ENCODE results near the gene GREB1L. TPM values are rescaled to one million over a fixed set of nuclear protein-coding genes. Genes with fewer than 3 reads are reported as not detected.

Gene GREB1L
- total and polyA plus RNA-seq, 2 experiments from 2014 or later = 1.9 to 3.0 TPM

GRCh38 chr18:21391074-21391673 is 149.1 kb downstream of the GREB1L start:
- Histone ChIP-seq H3K9me2 (ENCODE audit: insufficient read depth) (no peaks in the 10 kb centered on the region), H3K4me3 (no peak overlapping the region), H3K27ac (peak overlapping the region; percentile 51), H3K4me1 (ENCODE audit: insufficient read depth) (peaks cover 18% of the 10 kb centered on the region), H3K79me2 (ENCODE audit: insufficient read depth) (no peaks in the 10 kb centered on the region), H3K27me3 (replicated peaks; ENCODE audit: insufficient read depth) (no peaks in the 10 kb centered on the region), H4K20me1 (ENCODE audit: insufficient read depth) (no peaks in the 10 kb centered on the region), H3K9me3 (ENCODE audit: low read depth) (no peaks in the 10 kb centered on the region), H2AFZ (no peak overlapping the region), H3K4me2 (ENCODE audit: unreplicated experiment) (peak overlapping the region; percentile 49), H3F3A (ENCODE audit: insufficient read depth) (peaks cover 26% of the 10 kb centered on the region), H3K36me3 (ENCODE audit: low read depth) (no peaks in the 10 kb centered on the region), H3K9ac (no peak overlapping the region)
- peak; percentile 85 for DNase-seq
- in situ Hi-C loops (cut with MboI) = no loop called here
- WGBS, 2 experiments (ENCODE audit: low coverage in 1 of 2, low lambda C conversion rate in 2 of 2, missing lambda C conversion rate in 2 of 2) = 6 to 13% methylated on average over 3 of the region's 3 CpGs
- peak; percentile 86 for TF ChIP-seq EZH2phosphoT487 (IDR thresholded peaks at IDR 0.05; ENCODE audit: insufficient read depth, low read depth)
- TF ChIP-seq EZH2 (IDR thresholded peaks at IDR 0.05; ENCODE audit: insufficient read depth, poor library complexity, severe bottlenecking) = no peak

GRCh38 chr18:21393986-21394385 is 152.0 kb downstream of the GREB1L start:
- peaks cover 26% of the 10 kb centered on the region for H3F3A ChIP-seq (ENCODE audit: insufficient read depth)
- no peaks in the 10 kb centered on the region for H3K9me3 ChIP-seq (ENCODE audit: low read depth)
- H3K9ac ChIP-seq = no peak overlapping the region
- no peak overlapping the region for H3K27ac ChIP-seq
- in situ Hi-C loops (cut with MboI) = no loop called here
- H3K4me3 ChIP-seq = no peak overlapping the region
- H3K79me2 ChIP-seq (ENCODE audit: insufficient read depth) = no peaks in the 10 kb centered on the region
- DNase-seq = no peak
- H2AFZ ChIP-seq = no peak overlapping the region
- no peaks in the 10 kb centered on the region for H3K27me3 ChIP-seq (replicated peaks; ENCODE audit: insufficient read depth)
- H3K36me3 ChIP-seq (ENCODE audit: low read depth) = no peaks in the 10 kb centered on the region
- 82 to 88% methylated on average over 3 of the region's 3 CpGs for WGBS, 2 experiments (ENCODE audit: low coverage in 1 of 2, low lambda C conversion rate in 2 of 2, missing lambda C conversion rate in 2 of 2)
- H4K20me1 ChIP-seq (ENCODE audit: insufficient read depth) = no peaks in the 10 kb centered on the region
- H3K4me2 ChIP-seq (ENCODE audit: unreplicated experiment) = no peak overlapping the region
- H3K9me2 ChIP-seq (ENCODE audit: insufficient read depth) = no peaks in the 10 kb centered on the region
- peaks cover 18% of the 10 kb centered on the region for H3K4me1 ChIP-seq (ENCODE audit: insufficient read depth)
- no peak for TF ChIP-seq EZH2 (IDR thresholded peaks at IDR 0.05; ENCODE audit: insufficient read depth, poor library complexity, severe bottlenecking)
- no peak for TF ChIP-seq EZH2phosphoT487 (IDR thresholded peaks at IDR 0.05; ENCODE audit: insufficient read depth, low read depth)

- Histone ChIP-seq H3K4me2 (ENCODE audit: unreplicated experiment) (no peak overlapping the region), H3K27me3 (replicated peaks; ENCODE audit: insufficient read depth) (no peaks in the 10 kb centered on the region), H2AFZ (no peak overlapping the region), H3K9ac (no peak overlapping the region), H3K9me3 (ENCODE audit: low read depth) (no peaks in the 10 kb centered on the region), H4K20me1 (ENCODE audit: insufficient read depth) (no peaks in the 10 kb centered on the region), H3K4me1 (ENCODE audit: insufficient read depth) (no peaks in the 10 kb centered on the region), H3K36me3 (ENCODE audit: low read depth) (no peaks in the 10 kb centered on the region), H3K79me2 (ENCODE audit: insufficient read depth) (no peaks in the 10 kb centered on the region), H3K4me3 (no peak overlapping the region), H3K27ac (no peak overlapping the region), H3K9me2 (ENCODE audit: insufficient read depth) (no peaks in the 10 kb centered on the region), H3F3A (ENCODE audit: insufficient read depth) (no peaks in the 10 kb centered on the region)
- no peak for TF ChIP-seq EZH2 (IDR thresholded peaks at IDR 0.05; ENCODE audit: insufficient read depth, poor library complexity, severe bottlenecking)
- no peak for TF ChIP-seq EZH2phosphoT487 (IDR thresholded peaks at IDR 0.05; ENCODE audit: insufficient read depth, low read depth)
- DNase-seq = no peak
- in situ Hi-C loops (cut with MboI) = no loop called here
- 52 to 53% methylated on average over 2 of the region's 2 CpGs for WGBS, 2 experiments (ENCODE audit: low coverage in 1 of 2, low lambda C conversion rate in 2 of 2, missing lambda C conversion rate in 2 of 2)
These were observed 156.1 kb downstream of the GREB1L start for GRCh38 chr18:21398121-21398520.

GRCh38 chr18:21402272-21402671 is 160.2 kb downstream of the GREB1L start:
- TF ChIP-seq EZH2 (IDR thresholded peaks at IDR 0.05; ENCODE audit: insufficient read depth, poor library complexity, severe bottlenecking) (no peak), EZH2phosphoT487 (IDR thresholded peaks at IDR 0.05; ENCODE audit: insufficient read depth, low read depth) (no peak)
- H3K9me2 ChIP-seq (ENCODE audit: insufficient read depth) = no peaks in the 10 kb centered on the region
- no peaks in the 10 kb centered on the region; the same call in 1 of the 2 replicates for H3K4me1 ChIP-seq (ENCODE audit: insufficient read depth)
- WGBS, 2 experiments (ENCODE audit: low coverage in 1 of 2, low lambda C conversion rate in 2 of 2, missing lambda C conversion rate in 2 of 2) = 85 to 91% methylated on average over 1 of the region's 1 CpG
- H3K27me3 ChIP-seq (replicated peaks; ENCODE audit: insufficient read depth) = no peaks in the 10 kb centered on the region
- H3K4me3 ChIP-seq = no peak overlapping the region
- H3K36me3 ChIP-seq (ENCODE audit: low read depth) = no peaks in the 10 kb centered on the region
- no peak overlapping the region for H3K27ac ChIP-seq
- in situ Hi-C loops (cut with MboI) = no loop called here
- H3K4me2 ChIP-seq (ENCODE audit: unreplicated experiment) = no peak overlapping the region
- no peak for DNase-seq
- no peaks in the 10 kb centered on the region for H3K9me3 ChIP-seq (ENCODE audit: low read depth)
- no peak overlapping the region for H3K9ac ChIP-seq
- H3K79me2 ChIP-seq (ENCODE audit: insufficient read depth) = no peaks in the 10 kb centered on the region
- H4K20me1 ChIP-seq (ENCODE audit: insufficient read depth) = no peaks in the 10 kb centered on the region
- H3F3A ChIP-seq (ENCODE audit: insufficient read depth) = no peaks in the 10 kb centered on the region
- H2AFZ ChIP-seq = no peak overlapping the region

All from GM23248 (cell line).